GM19372 (cell line): ENCODE measurements around the gene UBR3.
"Not testable (repeated sequence)": the region's sequence is repeated elsewhere in the genome, so short reads cannot be mapped to it uniquely, and the experiment has no call there.

ENCODE experiments used
- ATAC-seq: cut with Tn5 transposase; IDR thresholded peaks from one replicate; pipeline ENCODE4 v1.9.1; 2021; ENCODE audit warnings: mild to moderate bottlenecking, low read depth, moderate library complexity; ENCODE audit not compliant: unreplicated experiment

Gene UBR3

DNA sequence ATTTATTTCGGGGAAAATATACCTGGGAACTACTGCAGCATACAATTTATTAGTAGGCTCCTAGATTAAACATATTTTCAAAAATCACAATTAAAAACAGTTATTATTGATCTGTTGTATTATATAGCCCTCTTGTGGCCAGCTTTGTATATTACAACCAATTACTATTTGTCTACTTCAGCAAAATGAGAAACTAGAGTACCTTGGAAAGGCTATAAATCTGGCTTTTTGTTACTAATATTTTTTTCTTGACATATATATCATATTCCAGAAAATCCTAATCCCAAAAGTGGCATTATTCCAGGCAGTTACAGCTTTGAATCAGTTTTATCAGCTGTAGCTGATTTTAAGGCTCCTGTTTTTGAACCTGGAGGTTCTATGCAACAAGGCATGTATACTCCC, 101.2 kb downstream of the UBR3 start:
- no peak for ATAC-seq

DNA sequence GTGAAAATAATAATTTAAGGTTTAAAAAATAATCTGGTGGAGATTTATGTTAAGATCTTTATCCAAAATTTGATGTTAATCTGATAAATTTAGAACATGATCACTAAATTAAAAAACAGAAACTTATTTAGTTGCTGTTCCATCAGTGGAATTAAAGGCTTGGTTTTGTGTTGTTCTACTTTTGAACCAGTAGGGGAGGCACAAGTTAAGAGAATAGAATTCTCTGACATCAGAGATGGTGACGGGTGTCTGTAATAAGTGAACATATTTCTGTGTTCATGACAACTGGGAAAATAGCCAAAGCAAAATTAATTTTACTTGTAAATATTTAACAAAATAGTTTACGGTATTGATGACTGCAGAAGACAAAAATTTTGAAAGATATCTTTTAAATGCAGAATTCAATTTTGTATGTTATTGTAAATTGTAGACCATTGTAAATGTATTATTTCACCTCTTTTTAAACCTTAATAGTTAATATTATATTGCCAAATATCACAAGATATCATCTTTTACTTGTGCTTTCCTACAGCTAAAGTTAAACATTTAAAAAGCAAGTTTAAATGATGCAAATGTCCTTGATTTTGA, 106.0 kb downstream of the UBR3 start:
- ATAC-seq, result peak; percentile 53

DNA sequence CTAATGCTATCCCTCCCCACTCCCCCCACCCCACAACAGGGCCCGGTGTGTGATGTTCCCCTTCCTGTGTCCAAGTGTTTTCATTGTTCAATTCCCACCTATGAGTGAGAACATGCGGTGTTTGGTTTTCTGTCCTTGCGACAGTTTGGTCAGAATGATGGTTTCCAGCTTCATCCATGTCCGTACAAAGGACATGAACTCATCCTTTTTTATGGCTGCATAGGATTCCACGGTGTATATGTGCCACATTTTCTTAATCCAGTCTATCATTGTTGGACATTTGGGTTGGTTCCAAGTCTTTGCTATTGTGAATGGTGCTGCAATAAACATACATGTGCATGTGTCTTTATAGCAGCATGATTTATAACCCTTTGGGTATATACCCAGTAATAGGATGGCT, 109.4 kb downstream of the UBR3 start:
- not testable (repeated sequence) for ATAC-seq

DNA sequence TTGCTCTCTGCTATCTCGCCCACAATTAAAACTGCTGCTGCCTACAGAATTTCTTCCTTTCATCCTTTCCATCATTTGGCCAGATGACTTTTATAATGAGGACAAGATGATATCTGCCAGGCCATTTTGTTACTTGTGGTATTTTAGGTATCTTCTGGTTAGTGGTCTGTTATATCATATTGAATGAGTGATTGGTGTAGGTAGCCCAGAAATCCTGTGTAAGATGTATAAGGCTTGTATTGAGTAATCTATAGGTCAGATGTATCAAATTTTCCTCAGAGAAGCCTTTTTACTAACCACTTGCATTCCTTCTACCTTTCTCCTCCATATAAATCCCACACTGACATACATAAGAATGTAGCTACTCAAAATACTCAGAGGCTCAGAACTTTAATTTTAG, 118.3 kb downstream of the UBR3 start:
- ATAC-seq, result no peak

DNA sequence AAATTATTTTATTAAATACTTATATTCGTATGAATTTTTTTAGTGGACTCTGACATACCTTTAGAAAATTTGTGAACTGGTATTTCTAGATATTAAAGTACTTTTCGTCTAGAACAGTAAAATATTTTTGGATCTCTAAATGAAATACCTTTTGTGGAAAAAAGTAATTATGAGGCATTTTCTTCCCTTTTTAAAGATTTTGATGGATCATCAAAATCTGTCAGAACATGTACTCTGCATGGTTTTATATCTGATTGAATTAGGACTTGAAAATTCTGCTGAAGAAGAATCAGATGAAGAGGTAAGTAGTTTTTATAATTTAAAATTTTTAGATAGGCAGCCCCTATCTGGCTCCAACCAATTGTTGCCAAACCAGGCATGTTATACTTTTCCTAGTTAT, 118.8 kb downstream of the UBR3 start:
- no peak for ATAC-seq

DNA sequence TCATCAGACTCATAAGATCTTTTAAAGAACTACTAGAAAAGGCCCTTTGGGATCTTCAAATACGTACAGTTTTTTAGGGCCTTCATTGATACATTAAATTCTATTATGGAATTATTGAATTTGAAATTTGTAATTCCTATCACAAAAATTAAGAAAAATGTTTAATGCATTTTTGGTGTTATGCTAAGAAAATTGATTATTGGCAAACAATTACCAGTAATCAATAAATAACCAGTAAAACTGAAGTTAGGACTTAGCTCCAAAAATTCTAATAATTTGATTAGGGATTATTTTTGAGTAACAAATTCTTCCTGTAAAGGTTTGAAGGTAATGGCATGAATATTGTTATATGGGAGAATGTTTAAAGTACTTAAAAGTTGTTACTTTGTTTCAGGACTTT, 119.3 kb downstream of the UBR3 start:
- no peak for ATAC-seq

DNA sequence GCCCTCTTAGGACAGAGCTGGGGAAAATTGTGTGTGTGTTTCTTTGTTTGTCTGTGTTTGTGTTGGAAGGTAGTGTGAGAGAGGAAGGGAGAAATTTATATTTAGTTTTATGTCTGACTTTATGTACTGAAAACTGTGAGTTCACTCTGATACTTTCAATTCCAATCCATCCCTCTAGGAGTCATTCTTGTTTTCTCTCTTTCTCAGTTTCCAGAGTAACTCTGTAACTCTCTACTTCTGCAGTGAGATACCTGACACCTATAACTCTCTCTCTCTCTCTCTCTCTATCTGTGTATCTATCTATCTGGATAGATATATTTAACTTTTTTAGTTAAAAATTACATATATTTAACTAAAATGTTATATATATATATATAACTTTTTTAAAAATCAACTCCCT, 128.7 kb downstream of the UBR3 start:
- no peak for ATAC-seq

DNA sequence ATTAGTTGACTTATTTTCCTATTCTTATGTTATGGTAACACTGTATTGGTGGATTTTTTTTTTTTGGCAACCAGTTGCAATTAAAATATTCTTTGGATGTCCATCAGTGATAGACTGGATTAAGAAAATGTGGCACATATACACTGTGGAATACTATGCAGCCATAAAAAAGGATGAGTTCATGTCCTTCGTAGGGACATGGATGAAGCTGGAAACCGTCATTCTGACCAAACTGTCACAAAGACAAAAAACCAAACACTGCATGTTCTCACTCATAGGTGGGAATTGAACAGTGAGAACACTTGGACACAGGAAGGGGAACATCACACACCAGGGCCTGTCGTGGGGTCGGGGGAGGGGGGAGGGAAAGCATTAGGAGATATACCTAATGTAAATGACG, 130.0 kb downstream of the UBR3 start:
- ATAC-seq, result not testable (repeated sequence)

DNA sequence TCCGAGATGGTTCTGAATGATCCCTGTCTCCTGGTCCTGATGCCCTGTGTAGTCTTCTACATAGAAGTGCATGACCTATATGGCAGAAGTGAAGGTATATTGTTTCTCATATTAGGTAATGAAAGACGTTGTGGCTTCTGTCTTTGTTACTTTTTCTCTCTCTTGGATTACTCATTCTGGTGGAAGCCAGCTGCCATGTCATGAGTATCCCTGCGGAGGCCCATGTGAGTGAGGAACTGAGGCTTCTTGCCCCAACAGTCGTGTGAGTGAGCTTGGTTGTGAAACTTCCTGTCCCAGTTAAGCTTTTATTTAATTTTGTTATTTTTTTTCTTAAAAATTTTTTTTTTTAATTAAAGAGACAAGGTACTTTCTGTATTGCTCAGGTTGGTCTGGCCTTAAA, 134.7 kb downstream of the UBR3 start:
- ATAC-seq, result no peak

DNA sequence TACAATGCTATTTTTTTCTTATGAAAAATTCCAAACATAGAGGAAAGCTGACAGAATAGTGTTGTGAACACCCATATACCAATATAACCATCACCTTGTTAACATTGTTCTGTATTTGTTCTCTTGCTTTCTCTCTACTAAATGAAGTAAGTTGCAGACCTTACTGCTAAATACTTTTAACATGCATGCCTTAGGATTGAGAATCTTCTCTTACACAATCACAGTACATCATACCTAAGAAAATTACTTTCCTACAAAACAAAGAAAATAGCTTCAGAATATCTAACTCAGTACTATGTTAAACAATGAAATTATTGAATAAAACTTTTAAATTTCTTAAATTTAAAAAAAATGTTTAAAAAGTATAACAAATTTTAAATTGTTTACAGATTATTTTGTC, 136.5 kb downstream of the UBR3 start:
- ATAC-seq, result no peak

DNA sequence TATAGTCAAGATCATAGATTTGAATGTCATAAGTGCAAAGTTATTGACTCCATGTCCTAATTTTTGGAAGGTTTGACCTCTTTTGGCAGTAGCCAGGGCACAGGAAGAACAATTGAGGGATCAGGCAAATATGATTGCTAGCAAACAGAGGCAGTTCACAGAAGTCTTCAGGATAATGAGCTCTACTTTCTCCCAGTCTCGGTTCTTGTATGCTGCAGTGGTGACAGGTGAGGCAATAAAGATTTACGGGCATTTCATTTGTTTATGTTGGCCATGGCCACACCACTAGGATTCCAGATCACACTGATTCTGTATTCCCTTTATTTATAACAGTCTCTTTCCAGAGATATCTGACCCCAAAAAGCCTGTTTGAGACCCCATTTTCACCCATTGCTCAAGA, 137.5 kb downstream of the UBR3 start:
- ATAC-seq, result no peak

DNA sequence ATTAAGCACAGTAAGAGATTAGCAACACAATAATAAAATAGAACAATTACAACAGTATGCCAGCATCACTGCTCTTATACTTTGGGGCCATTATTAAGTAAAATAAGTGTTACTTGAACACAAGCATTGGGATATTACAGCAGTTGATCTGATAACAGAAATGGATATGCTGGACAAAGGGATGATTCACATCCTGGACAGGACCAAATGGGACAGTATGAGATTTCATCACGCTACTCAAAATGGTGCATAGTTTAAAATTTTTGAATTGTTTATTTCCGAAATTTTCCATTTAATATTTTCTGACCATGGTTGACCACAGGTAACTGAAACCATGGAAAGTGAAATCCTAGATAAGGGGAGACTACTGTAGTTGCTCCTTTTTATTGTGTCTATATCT, 138.2 kb downstream of the UBR3 start:
- no peak for ATAC-seq

DNA sequence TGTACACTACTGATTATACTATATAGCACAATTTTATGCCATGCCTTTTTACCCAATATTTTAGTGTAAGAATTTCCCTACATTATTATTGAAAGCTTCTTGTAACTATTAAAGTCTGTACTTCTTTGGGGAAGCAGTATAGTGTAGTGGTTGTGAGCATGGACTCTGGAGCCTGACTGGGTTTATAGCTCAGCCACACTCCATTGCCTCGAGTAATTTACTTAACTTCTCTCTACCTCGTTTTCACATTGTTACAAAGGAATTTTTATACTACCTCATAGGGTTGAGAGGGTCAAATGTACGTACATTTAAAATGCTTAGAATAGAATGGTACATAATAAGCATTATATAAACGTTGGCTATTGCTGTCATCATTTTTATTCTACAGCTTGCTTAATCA, 139.2 kb downstream of the UBR3 start:
- ATAC-seq, result no peak

DNA sequence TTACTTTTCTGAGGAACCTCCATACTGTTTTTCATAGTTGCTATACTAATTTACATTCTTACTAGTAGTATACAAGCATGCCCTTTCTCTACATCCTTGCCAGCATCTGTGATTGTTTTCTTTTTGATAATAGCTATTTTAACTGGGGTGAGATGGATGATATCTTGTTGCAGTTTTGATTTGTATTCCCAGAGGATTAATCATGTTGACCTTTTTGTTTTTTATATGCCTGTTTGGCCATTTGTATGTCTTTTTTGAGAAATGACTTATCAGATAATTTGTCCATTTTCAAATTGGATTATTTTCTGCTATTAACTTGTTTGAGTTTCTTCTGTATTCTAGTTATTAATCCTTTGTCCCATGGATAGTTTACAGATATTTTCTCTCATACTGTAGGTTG, 141.5 kb downstream of the UBR3 start:
- ATAC-seq, result no peak

DNA sequence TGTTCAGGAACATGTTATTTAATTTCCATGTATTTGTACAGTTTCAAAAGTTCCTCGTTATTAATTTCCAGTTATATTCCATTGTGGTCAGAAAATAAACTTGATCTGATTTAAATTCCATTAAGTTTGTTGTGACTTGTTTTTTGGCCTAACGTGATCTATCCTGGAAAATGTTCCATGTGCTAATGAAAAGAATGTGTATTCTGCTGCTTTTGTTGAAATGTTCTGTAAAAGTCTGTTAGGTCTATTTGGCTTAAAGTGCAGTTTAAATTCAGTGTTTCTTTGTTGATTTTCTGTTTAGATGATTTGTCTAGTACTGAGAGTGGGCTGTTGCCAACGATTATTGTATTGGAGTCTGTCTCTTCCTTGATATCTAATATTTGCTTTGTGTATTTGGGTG, 148.0 kb downstream of the UBR3 start:
- no peak for ATAC-seq

DNA sequence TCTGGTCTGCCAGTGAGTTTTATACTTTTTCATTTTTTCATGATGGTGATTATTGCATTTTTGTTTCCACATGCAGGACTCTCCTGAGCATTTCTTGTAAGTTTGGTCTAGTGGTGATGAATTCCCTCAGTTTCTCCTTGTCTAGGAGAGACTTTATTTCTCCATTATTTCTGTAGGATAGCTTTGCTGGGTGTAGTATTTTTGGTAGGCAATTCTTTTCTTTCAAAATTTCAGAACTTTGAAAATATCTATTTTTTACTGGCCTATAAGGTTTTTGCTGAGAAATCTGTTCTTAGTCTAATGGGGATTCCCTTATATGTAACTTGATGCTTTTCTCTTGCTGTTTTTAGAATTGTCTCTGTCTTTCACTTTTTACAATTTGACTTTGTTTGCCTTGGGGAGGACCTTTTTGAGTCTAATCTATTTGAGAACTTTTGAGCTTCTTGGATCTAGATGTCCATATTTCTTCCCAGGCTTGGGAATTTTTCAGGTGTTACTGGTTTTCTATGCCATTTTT, 149.1 kb downstream of the UBR3 start:
- no peak for ATAC-seq

DNA sequence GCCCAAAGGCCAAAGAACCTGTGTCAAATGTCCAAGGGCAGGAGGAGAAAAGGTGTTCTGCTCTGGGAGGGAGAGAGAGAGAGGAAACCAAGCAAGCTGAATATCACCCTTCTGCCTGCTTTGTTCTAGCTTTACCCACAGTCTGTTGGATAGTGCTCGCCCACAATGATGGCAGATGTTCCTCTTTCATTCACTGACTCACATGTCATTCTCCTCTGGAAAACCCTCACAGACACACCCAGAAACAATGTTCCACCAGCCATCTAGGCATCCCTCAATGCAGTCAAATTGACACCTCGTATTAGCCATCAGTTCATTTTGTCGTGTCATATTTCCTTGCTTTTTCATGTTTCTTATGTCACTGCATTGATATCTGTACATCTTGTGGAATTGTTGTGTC, 150.3 kb downstream of the UBR3 start:
- ATAC-seq, result no peak

DNA sequence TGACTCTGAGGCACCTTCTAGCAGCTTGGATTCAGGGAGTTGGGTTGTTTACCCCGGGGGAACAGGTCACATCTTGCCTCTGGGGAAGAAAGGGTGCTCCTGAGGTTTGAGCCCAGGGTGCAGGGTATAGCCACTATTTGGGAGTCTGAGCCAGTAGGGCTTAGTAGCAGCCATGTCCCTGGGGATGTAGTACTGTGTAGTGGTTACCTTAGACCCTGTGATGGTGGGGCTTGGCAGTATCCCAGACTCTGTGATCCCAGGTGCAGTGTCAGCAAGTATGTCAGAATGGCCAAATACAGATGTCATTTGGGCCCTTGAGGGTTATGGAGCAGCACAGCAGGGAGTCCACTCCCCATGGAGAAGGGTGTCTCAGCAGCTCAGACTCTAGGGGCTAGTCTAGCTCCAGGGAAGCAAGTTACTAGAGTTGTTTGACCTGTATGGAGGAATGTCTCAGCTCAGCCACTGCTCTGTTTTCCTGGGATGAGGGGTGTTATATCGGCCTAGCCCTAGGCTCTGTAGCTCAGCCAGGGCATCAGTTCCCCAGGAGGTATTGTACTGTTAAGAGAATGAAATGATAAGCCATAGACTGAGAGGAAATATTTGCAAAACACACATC, 151.3 kb downstream of the UBR3 start:
- no peak for ATAC-seq

DNA sequence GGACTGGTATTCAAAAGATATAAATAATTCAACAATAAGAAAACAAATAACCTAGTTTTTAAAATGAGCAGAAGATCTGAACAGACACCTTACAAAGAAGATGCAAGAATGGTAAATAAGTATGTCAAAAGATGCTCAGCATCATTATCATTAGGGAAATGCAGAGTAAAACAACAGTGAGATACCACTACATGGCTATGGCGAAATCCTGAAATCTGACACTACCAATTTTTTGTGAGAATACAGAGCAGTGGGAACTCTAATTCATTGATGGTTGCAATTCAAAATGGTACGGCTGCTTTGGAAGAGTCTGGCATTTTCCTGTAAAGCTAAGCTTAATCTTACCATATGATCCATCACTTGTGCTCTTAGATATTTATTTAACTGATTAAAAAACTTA, 151.8 kb downstream of the UBR3 start:
- ATAC-seq, result no peak

DNA sequence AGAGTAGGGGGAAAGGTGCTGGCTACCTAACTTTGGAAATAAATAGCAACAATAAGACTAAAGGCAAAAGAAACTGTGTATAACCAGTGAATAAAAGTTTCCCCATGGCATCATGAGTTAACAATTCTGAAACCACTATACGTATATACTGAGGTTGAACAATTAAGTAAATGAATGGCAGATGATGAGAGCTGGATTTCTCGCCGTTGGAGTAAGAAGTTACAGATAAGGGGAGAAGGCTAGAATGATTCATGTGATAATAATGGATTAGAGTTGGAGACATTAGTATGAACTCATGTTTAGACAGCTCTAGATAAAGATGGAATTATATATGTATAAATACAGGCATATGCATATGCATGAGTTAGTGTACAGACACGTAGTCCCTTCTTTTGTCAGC, 152.7 kb downstream of the UBR3 start:
- ATAC-seq, result no peak

DNA sequence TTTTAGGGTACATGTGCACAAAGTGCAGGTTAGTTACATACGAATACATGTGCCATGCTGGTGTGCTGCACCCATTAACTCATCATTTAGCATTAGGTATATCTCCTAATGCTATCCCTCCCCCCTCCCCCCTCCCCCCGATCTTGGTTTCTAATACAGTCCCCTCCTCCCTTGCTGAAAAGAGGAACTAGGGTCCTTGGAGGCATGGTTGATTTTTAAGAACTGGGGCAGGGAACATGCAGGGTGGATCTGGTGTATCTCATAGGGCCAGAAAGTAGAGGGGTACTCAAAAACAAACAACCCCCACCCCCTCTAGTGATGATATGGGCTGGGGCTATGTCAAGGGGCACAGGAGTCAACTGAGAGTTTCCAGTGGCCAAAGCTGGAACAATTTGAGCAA, 153.4 kb downstream of the UBR3 start:
- ATAC-seq, result no peak

DNA sequence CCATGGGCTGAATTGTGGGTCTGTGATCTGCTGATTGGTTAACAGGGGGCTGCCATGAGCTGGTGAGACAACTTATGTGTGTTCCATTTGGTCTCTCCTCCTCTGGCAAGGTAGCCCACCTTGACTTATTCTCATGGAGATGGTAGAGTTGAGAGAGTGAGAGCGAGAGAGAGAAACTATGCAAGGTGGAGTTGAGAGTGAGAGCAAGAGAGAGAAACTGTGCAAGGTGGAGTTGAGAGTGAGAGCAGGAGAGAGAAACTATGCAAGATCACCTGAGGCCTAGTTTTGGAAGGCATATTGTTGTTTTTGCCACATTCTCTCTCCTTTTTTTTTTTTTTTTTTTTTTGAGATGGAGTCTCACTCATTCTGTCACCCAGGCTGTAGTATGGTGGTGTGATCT, 155.7 kb downstream of the UBR3 start:
- no peak for ATAC-seq

DNA sequence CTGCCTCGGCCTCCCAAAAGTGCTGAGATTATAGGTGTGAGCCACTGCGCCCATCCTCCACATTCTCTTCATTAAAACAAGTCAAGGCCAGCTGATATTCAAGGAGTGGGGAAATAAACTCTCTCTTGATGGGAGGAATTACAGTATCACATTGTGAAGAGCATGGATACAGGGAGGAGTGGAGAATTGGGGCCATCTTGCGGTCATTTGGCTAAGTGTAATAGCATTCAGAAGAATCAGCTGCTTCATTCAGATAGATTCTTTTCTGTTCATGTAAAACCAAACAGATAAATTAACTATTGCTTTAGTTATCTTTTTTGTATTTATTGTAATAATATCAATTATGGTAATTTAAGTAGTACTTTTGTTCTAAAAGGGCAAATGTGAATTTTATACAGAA, 156.3 kb downstream of the UBR3 start:
- no peak for ATAC-seq
